ENCODE measurements around the gene PROKR1. TPM values are rescaled to one million over a fixed set of nuclear protein-coding genes. Genes with fewer than 3 reads are reported as not detected.

The PROKR1 gene
- total RNA-seq, 1 donor from 2014 or later: not detected

- TF ChIP-seq, protein P1, sequence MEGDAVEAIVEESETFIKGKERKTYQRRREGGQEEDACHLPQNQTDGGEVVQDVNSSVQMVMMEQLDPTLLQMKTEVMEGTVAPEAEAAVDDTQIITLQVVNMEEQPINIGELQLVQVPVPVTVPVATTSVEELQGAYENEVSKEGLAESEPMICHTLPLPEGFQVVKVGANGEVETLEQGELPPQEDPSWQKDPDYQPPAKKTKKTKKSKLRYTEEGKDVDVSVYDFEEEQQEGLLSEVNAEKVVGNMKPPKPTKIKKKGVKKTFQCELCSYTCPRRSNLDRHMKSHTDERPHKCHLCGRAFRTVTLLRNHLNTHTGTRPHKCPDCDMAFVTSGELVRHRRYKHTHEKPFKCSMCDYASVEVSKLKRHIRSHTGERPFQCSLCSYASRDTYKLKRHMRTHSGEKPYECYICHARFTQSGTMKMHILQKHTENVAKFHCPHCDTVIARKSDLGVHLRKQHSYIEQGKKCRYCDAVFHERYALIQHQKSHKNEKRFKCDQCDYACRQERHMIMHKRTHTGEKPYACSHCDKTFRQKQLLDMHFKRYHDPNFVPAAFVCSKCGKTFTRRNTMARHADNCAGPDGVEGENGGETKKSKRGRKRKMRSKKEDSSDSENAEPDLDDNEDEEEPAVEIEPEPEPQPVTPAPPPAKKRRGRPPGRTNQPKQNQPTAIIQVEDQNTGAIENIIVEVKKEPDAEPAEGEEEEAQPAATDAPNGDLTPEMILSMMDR (IDR thresholded peaks at IDR 0.05): no peak
- no peak for ATAC-seq
- Histone ChIP-seq H3K4me1 (no peaks in the 10 kb centered on the region), H3K4me3 (no peak overlapping the region), H3K27ac (no peak overlapping the region), H3K27me3 (no peaks in the 10 kb centered on the region), H3K36me3 (no peaks in the 10 kb centered on the region), H3K9me3 (peaks cover 7% of the 10 kb centered on the region)
- intact Hi-C loops (cut with DNase I): no loop called here
- DNase-seq: no peak
Measured at GRCh38 chr2:68604077-68604476, 39.3 kb upstream of the PROKR1 start.

- Histone ChIP-seq H3K36me3 (no peaks in the 10 kb centered on the region), H3K27me3 (no peaks in the 10 kb centered on the region), H3K4me1 (no peaks in the 10 kb centered on the region), H3K27ac (no peak overlapping the region), H3K4me3 (no peak overlapping the region), H3K9me3 (peaks cover 7% of the 10 kb centered on the region)
- DNase-seq (no peak), ATAC-seq (no peak)
- TF ChIP-seq, protein P1 (IDR thresholded peaks at IDR 0.05): no peak
- intact Hi-C loops (cut with DNase I): no loop called here
Measured at GRCh38 chr2:68605939-68606338, 37.4 kb upstream of the PROKR1 start.

GRCh38 chr2:68606759-68607158, 36.6 kb upstream of the PROKR1 start:
- Histone ChIP-seq H3K4me3 (no peak overlapping the region), H3K4me1 (no peaks in the 10 kb centered on the region), H3K27me3 (no peaks in the 10 kb centered on the region), H3K9me3 (no peaks in the 10 kb centered on the region), H3K36me3 (no peaks in the 10 kb centered on the region), H3K27ac (no peak overlapping the region)
- intact Hi-C loops (cut with DNase I): no loop called here
- DNase-seq (no peak), ATAC-seq (no peak)
- TF ChIP-seq, protein P1 (IDR thresholded peaks at IDR 0.05): no peak

GRCh38 chr2:68607837-68608236, 35.5 kb upstream of the PROKR1 start:
- Histone ChIP-seq H3K36me3 (no peaks in the 10 kb centered on the region), H3K4me1 (no peaks in the 10 kb centered on the region), H3K27me3 (no peaks in the 10 kb centered on the region), H3K4me3 (no peak overlapping the region), H3K9me3 (no peaks in the 10 kb centered on the region), H3K27ac (no peak overlapping the region)
- DNase-seq (no peak), ATAC-seq (no peak)
- TF ChIP-seq, protein P1 (IDR thresholded peaks at IDR 0.05): no peak
- intact Hi-C loops (cut with DNase I): no loop called here

- ATAC-seq: no peak
- TF ChIP-seq, protein P1 (IDR thresholded peaks at IDR 0.05): no peak
- no peak for DNase-seq
- intact Hi-C loops (cut with DNase I): no loop called here
- H3K36me3 ChIP-seq: no peaks in the 10 kb centered on the region
- H3K27ac ChIP-seq: no peak overlapping the region
- no peak overlapping the region for H3K4me3 ChIP-seq
- no peaks in the 10 kb centered on the region for H3K9me3 ChIP-seq
- no peaks in the 10 kb centered on the region for H3K27me3 ChIP-seq
- H3K4me1 ChIP-seq: no peaks in the 10 kb centered on the region
Measured at GRCh38 chr2:68612765-68613519, 30.4 kb upstream of the PROKR1 start.

Measured in upper lobe of right lung (tissue), 1 donor.